ENCODE results near the gene PCDHGB6. TPM values are rescaled to one million over a fixed set of nuclear protein-coding genes. Genes with fewer than 3 reads are reported as not detected.

PCDHGB6 gene
- total RNA-seq, 1 donor from 2014 or later: 2.0 TPM

Other genes starting within 250 kb of the PCDHGB6 start
- 0.28 and 0.40 TPM in 2 replicates for gene PCDHB7, start 235.4 kb upstream of the PCDHGB6 start, total RNA-seq
- 0.04 and 0.07 TPM in 2 replicates for gene PCDHB8, start 230.2 kb upstream of the PCDHGB6 start, total RNA-seq
- gene PCDHB16, start 225.6 kb upstream of the PCDHGB6 start, total RNA-seq: under 0.01 and 0.13 TPM in 2 replicates
- 0.04 and 0.07 TPM in 2 replicates for gene PCDHB9, start 220.9 kb upstream of the PCDHGB6 start, total RNA-seq
- gene PCDHB10, start 215.7 kb upstream of the PCDHGB6 start, total RNA-seq: 0.33 and 0.46 TPM in 2 replicates
- gene PCDHB11, start 208.4 kb upstream of the PCDHGB6 start, total RNA-seq: 0.13 and 0.25 TPM in 2 replicates
- 0.21 and 0.33 TPM in 2 replicates for gene PCDHB12, start 199.3 kb upstream of the PCDHGB6 start, total RNA-seq
- gene PCDHB13, start 194.1 kb upstream of the PCDHGB6 start, total RNA-seq: 0.33 and 0.99 TPM in 2 replicates
- gene PCDHB14, start 184.7 kb upstream of the PCDHGB6 start, total RNA-seq: 0.53 and 0.78 TPM in 2 replicates
- 0.26 and 0.95 TPM in 2 replicates for gene PCDHB15, start 162.6 kb upstream of the PCDHGB6 start, total RNA-seq
- gene SLC25A2, start 104.0 kb upstream of the PCDHGB6 start, total RNA-seq: 0.13 and 0.32 TPM in 2 replicates
- gene TAF7, start 87.2 kb upstream of the PCDHGB6 start, total RNA-seq: 70.7 and 109 TPM in 2 replicates
- 0.20 and 0.28 TPM in 2 replicates for gene PCDHGA1, start 77.5 kb upstream of the PCDHGB6 start, total RNA-seq
- gene PCDHGA2, start 69.3 kb upstream of the PCDHGB6 start, total RNA-seq: 0.79 and 0.92 TPM in 2 replicates
- gene PCDHGA3, start 64.2 kb upstream of the PCDHGB6 start, total RNA-seq: 0.21 and 0.26 TPM in 2 replicates
- 0.59 and 0.63 TPM in 2 replicates for gene PCDHGB1, start 57.9 kb upstream of the PCDHGB6 start, total RNA-seq
- 2.0 and 3.5 TPM in 2 replicates for gene PCDHGA4, start 53.0 kb upstream of the PCDHGB6 start, total RNA-seq
- gene PCDHGB2, start 48.0 kb upstream of the PCDHGB6 start, total RNA-seq: 1.3 TPM in 2 replicates
- gene PCDHGA5, start 43.9 kb upstream of the PCDHGB6 start, total RNA-seq: 0.35 and 0.40 TPM in 2 replicates
- 1.3 and 1.6 TPM in 2 replicates for gene PCDHGB3, start 37.8 kb upstream of the PCDHGB6 start, total RNA-seq
- gene PCDHGA6, start 34.1 kb upstream of the PCDHGB6 start, total RNA-seq: 1.3 and 1.4 TPM in 2 replicates
- gene PCDHGA7, start 25.3 kb upstream of the PCDHGB6 start, total RNA-seq: 0.59 and 0.95 TPM in 2 replicates
- 9.3 and 12.4 TPM in 2 replicates for gene PCDHGB4, start 20.3 kb upstream of the PCDHGB6 start, total RNA-seq
- 0.46 and 0.95 TPM in 2 replicates for gene PCDHGA8, start 15.4 kb upstream of the PCDHGB6 start, total RNA-seq
- gene PCDHGB5, start 10.1 kb upstream of the PCDHGB6 start, total RNA-seq: 8.7 and 12.3 TPM in 2 replicates
- gene PCDHGA9, start 5.2 kb upstream of the PCDHGB6 start, total RNA-seq: 1.2 and 1.8 TPM in 2 replicates
- 3.1 and 4.0 TPM in 2 replicates for gene PCDHGA10, start 5.0 kb downstream of the PCDHGB6 start, total RNA-seq
- gene PCDHGB7, start 9.7 kb downstream of the PCDHGB6 start, total RNA-seq: 4.8 and 6.1 TPM in 2 replicates
- 8.7 and 11.1 TPM in 2 replicates for gene PCDHGA11, start 13.0 kb downstream of the PCDHGB6 start, total RNA-seq
- 5.1 and 8.7 TPM in 2 replicates for gene PCDHGA12, start 22.5 kb downstream of the PCDHGB6 start, total RNA-seq
- 9.0 and 14.7 TPM in 2 replicates for gene PCDHGC3, start 67.9 kb downstream of the PCDHGB6 start, total RNA-seq
- gene PCDHGC4, start 77.0 kb downstream of the PCDHGB6 start, total RNA-seq: 0.40 and 0.95 TPM in 2 replicates
- gene PCDHGC5, start 81.1 kb downstream of the PCDHGB6 start, total RNA-seq: 0.33 and 0.53 TPM in 2 replicates
- 42.7 and 52.6 TPM in 2 replicates for gene DIAPH1, start 211.0 kb downstream of the PCDHGB6 start, total RNA-seq
- 44.7 and 57.3 TPM in 2 replicates for gene HDAC3, start 228.8 kb downstream of the PCDHGB6 start, total RNA-seq
- gene RELL2, start 229.0 kb downstream of the PCDHGB6 start, total RNA-seq: 2.7 and 3.3 TPM in 2 replicates
- gene FCHSD1, start 243.4 kb downstream of the PCDHGB6 start, total RNA-seq: 20.0 and 22.9 TPM in 2 replicates

Data from pulmonary artery endothelial cell (primary cell).